Measurements from ENCODE around the gene P2RY6.
"Not testable (repeated sequence)": the region's sequence is repeated elsewhere in the genome, so short reads cannot be mapped to it uniquely, and the experiment has no call there.

The P2RY6 gene

DNA sequence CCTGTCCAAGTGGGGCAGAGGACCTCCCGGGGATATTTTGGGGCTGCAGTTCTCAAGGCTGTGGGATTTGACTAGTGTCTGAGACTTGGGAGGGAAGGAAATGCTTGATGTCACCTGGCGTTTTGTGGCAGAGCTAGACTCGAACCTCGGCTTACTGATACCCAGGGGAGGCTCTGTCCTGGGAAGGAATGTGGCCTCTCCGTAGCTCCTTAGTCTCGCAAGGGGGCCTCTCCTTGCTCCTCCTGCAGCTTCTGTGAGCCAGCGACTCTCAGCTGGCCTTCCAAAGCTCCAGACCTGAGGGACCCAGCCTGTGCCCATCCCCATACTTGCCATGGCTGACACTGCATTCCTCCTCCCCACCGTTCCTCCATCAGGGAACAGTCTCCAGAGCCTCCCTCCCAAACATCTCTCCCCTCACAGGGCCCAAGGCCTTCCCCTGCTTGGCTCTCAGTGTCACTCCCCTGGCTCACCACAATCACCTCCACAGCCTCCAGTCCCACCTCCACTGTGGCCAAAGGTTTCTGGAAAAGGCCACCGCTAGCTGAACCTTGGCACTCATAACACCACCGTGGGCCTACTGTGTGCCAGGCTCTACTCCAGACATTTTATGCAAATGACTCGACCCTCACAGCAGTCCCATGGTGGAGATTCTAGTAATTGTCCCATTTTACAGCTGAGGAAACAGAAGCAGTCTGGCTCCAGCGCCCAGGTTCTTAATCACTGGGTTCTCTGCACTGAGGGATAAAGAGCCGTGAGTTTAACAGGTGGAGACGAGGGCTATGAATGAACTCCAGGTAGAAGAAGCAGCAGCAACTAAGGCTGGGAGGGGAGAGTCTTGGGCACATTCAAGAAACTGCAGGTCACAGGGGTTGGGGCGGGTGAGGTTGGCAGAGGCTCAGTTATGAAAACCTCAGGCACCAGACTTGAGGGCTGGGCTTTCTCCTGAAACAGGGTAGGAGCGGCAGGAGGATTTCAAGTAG lies 42.0 kb upstream of the P2RY6 start:
- no peak overlapping the region for H3K27ac ChIP-seq (ENCODE audit: low read depth, low read length)
- no peak overlapping the region for H3K9ac ChIP-seq (ENCODE audit: low read depth in 1 of 2, low read length in 2 of 2)
- no peaks in the 10 kb centered on the region for H3K27me3 ChIP-seq (ENCODE audit: control insufficient read depth in 1 of 2, insufficient read depth in 2 of 2, low read length in 2 of 2)
- no peaks in the 10 kb centered on the region for H3K9me3 ChIP-seq (ENCODE audit: control insufficient read depth in 1 of 2, low read length in 2 of 2)
- H3K36me3 ChIP-seq (ENCODE audit: control insufficient read depth in 1 of 2, insufficient read depth in 2 of 2, low read length in 2 of 2): peaks cover 0 to 5% of the 10 kb centered on the region in 2 donors
- no peak overlapping the region for H3K4me3 ChIP-seq (ENCODE audit: low read depth in 1 of 2, low read length in 2 of 2)
- H3K4me1 ChIP-seq (ENCODE audit: control insufficient read depth in 1 of 2, insufficient read depth in 2 of 2, low read length in 2 of 2): peaks cover 5 to 8% of the 10 kb centered on the region in 2 donors

DNA sequence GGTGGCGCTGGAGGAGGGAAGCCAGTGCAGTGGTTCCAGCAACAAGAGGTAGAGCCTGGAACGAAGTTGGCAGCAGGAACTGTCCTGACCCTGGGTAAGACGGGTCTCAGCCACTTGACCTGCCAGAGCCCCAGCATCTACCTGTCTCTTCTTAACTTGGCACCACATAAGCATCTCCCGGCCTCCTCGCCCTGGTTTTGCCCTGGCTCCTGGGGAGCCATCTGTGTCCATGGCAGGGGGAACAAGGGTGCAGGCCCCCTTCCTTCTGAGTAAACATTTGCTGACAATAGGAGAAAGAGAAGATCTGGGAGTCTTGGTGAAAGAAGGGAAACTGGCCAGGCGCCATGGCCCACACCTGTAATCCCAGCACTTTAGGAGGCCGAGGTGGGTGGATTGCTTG lies 41.2 kb upstream of the P2RY6 start:
- no peaks in the 10 kb centered on the region for H3K9me3 ChIP-seq (ENCODE audit: control insufficient read depth in 1 of 2, low read length in 2 of 2)
- peaks cover 0 to 9% of the 10 kb centered on the region in 2 donors for H3K36me3 ChIP-seq (ENCODE audit: control insufficient read depth in 1 of 2, insufficient read depth in 2 of 2, low read length in 2 of 2)
- H3K9ac ChIP-seq (ENCODE audit: low read depth in 1 of 2, low read length in 2 of 2): no peak overlapping the region
- no peak overlapping the region for H3K27ac ChIP-seq (ENCODE audit: low read depth, low read length)
- H3K4me3 ChIP-seq (ENCODE audit: low read depth in 1 of 2, low read length in 2 of 2): no peak overlapping the region
- H3K4me1 ChIP-seq (ENCODE audit: control insufficient read depth in 1 of 2, insufficient read depth in 2 of 2, low read length in 2 of 2): peaks cover 5 to 8% of the 10 kb centered on the region in 2 donors
- no peaks in the 10 kb centered on the region for H3K27me3 ChIP-seq (ENCODE audit: control insufficient read depth in 1 of 2, insufficient read depth in 2 of 2, low read length in 2 of 2)

DNA sequence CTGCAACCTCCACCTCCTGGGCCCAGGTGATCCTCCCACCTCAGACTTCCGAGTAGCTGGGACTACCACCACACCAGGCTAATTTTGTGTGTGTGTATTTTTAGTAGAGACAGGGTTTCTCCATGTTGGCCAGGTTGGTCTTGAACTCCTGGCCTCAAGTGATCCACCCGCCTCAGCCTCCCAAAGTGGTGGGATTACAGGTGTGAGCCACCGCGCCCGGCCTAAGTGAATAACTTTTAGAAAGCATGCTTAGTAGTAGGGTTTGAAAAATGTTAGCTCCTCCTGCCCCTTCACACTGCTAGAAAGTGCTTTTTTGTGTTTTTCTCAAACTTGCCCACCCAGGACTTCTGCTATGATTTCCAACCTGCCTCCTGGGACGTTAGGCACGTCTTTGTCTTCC lies 39.7 kb upstream of the P2RY6 start:
- H3K27ac ChIP-seq (ENCODE audit: low read depth, low read length); H3K4me3 ChIP-seq (ENCODE audit: low read depth in 1 of 2, low read length in 2 of 2); H3K4me1 ChIP-seq (ENCODE audit: control insufficient read depth in 1 of 2, insufficient read depth in 2 of 2, low read length in 2 of 2); H3K27me3 ChIP-seq (ENCODE audit: control insufficient read depth in 1 of 2, insufficient read depth in 2 of 2, low read length in 2 of 2); H3K36me3 ChIP-seq (ENCODE audit: control insufficient read depth in 1 of 2, insufficient read depth in 2 of 2, low read length in 2 of 2); H3K9me3 ChIP-seq (ENCODE audit: control insufficient read depth in 1 of 2, low read length in 2 of 2); H3K9ac ChIP-seq (ENCODE audit: low read depth in 1 of 2, low read length in 2 of 2): not testable (repeated sequence)

DNA sequence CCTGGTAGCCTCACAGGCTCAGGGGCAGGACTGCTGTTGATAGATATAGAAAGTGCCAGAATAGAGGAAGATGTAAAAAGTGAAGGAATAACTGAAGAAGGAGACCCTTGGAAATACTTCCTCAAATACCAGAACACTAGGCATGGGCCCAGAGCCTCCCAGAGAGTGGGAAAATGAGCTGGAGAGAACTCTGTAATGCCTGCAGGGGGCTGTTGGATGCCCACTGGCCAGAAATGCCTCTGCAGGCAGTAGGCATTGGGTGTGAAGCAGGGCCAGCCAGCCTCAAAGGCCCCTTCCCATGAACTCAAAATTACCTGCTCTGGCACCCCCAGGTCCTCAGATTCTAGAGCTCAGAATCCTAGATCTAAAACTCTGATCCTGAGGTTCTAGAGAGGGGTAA lies 38.9 kb upstream of the P2RY6 start:
- Histone ChIP-seq H3K9ac (ENCODE audit: low read depth in 1 of 2, low read length in 2 of 2) (no peak overlapping the region), H3K9me3 (ENCODE audit: control insufficient read depth in 1 of 2, low read length in 2 of 2) (no peaks in the 10 kb centered on the region), H3K4me3 (ENCODE audit: low read depth in 1 of 2, low read length in 2 of 2) (no peak overlapping the region), H3K27me3 (ENCODE audit: control insufficient read depth in 1 of 2, insufficient read depth in 2 of 2, low read length in 2 of 2) (no peaks in the 10 kb centered on the region), H3K27ac (ENCODE audit: low read depth, low read length) (no peak overlapping the region), H3K36me3 (ENCODE audit: control insufficient read depth in 1 of 2, insufficient read depth in 2 of 2, low read length in 2 of 2) (peaks cover 0 to 9% of the 10 kb centered on the region in 2 donors), H3K4me1 (ENCODE audit: control insufficient read depth in 1 of 2, insufficient read depth in 2 of 2, low read length in 2 of 2) (peaks cover 0 to 3% of the 10 kb centered on the region in 2 donors)

DNA sequence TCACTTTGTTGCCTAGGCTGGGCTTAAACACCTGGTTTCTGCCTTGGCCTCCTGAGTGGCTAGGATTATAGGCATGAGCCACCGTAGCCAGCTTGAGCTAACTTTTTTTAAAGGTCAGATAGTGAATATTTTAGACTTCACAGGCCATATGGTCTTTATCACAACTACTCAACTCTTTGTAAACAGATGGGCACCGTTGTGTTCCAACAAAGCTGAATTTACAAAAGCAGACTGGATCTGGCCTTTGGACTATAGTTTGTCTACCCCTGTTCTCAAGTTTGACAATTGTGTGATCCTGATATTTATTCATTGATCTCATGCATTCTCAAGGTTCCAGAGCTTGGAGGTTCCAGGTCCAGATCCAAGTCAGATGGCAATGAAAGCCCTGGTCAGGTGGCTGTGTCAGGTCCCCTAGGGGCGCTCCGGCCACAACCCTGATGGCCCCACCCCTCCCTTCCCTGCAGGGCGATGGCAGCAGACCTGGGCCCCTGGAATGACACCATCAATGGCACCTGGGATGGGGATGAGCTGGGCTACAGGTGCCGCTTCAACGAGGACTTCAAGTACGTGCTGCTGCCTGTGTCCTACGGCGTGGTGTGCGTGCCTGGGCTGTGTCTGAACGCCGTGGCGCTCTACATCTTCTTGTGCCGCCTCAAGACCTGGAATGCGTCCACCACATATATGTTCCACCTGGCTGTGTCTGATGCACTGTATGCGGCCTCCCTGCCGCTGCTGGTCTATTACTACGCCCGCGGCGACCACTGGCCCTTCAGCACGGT lies 38.3 kb upstream of the P2RY6 start:
- peaks cover 0 to 2% of the 10 kb centered on the region in 2 donors for H3K4me1 ChIP-seq (ENCODE audit: control insufficient read depth in 1 of 2, insufficient read depth in 2 of 2, low read length in 2 of 2)

DNA sequence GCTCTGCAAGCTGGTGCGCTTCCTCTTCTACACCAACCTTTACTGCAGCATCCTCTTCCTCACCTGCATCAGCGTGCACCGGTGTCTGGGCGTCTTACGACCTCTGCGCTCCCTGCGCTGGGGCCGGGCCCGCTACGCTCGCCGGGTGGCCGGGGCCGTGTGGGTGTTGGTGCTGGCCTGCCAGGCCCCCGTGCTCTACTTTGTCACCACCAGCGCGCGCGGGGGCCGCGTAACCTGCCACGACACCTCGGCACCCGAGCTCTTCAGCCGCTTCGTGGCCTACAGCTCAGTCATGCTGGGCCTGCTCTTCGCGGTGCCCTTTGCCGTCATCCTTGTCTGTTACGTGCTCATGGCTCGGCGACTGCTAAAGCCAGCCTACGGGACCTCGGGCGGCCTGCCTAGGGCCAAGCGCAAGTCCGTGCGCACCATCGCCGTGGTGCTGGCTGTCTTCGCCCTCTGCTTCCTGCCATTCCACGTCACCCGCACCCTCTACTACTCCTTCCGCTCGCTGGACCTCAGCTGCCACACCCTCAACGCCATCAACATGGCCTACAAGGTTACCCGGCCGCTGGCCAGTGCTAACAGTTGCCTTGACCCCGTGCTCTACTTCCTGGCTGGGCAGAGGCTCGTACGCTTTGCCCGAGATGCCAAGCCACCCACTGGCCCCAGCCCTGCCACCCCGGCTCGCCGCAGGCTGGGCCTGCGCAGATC lies 37.5 kb upstream of the P2RY6 start:
- H3K9me3 ChIP-seq (ENCODE audit: control insufficient read depth in 1 of 2, low read length in 2 of 2): no peaks in the 10 kb centered on the region
- H3K27me3 ChIP-seq (ENCODE audit: control insufficient read depth in 1 of 2, insufficient read depth in 2 of 2, low read length in 2 of 2): no peaks in the 10 kb centered on the region
- H3K36me3 ChIP-seq (ENCODE audit: control insufficient read depth in 1 of 2, insufficient read depth in 2 of 2, low read length in 2 of 2): peaks cover 0 to 9% of the 10 kb centered on the region in 2 donors
- no peak overlapping the region for H3K9ac ChIP-seq (ENCODE audit: low read depth in 1 of 2, low read length in 2 of 2)
- H3K27ac ChIP-seq (ENCODE audit: low read depth, low read length): no peak overlapping the region
- H3K4me3 ChIP-seq (ENCODE audit: low read depth in 1 of 2, low read length in 2 of 2): no peak overlapping the region
- no peaks in the 10 kb centered on the region for H3K4me1 ChIP-seq (ENCODE audit: control insufficient read depth in 1 of 2, insufficient read depth in 2 of 2, low read length in 2 of 2)

More for the DNA sequence above, 38.3 kb upstream of the P2RY6 start:
- Histone ChIP-seq H3K9ac (ENCODE audit: low read depth in 1 of 2, low read length in 2 of 2) (no peak overlapping the region), H3K27me3 (ENCODE audit: control insufficient read depth in 1 of 2, insufficient read depth in 2 of 2, low read length in 2 of 2) (no peaks in the 10 kb centered on the region), H3K36me3 (ENCODE audit: control insufficient read depth in 1 of 2, insufficient read depth in 2 of 2, low read length in 2 of 2) (peaks cover 0 to 9% of the 10 kb centered on the region in 2 donors), H3K4me3 (ENCODE audit: low read depth in 1 of 2, low read length in 2 of 2) (no peak overlapping the region), H3K27ac (ENCODE audit: low read depth, low read length) (no peak overlapping the region), H3K9me3 (ENCODE audit: control insufficient read depth in 1 of 2, low read length in 2 of 2) (no peaks in the 10 kb centered on the region)

DNA sequence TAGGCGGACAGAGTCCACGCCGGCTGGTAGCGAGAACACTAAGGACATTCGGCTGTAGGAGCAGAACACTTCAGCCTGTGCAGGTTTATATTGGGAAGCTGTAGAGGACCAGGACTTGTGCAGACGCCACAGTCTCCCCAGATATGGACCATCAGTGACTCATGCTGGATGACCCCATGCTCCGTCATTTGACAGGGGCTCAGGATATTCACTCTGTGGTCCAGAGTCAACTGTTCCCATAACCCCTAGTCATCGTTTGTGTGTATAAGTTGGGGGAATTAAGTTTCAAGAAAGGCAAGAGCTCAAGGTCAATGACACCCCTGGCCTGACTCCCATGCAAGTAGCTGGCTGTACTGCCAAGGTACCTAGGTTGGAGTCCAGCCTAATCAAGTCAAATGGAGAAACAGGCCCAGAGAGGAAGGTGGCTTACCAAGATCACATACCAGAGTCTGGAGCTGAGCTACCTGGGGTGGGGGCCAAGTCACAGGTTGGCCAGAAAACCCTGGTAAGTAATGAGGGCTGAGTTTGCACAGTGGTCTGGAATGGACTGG lies 36.8 kb upstream of the P2RY6 start:
- Histone ChIP-seq H3K9me3 (ENCODE audit: control insufficient read depth in 1 of 2, low read length in 2 of 2) (no peaks in the 10 kb centered on the region), H3K27ac (ENCODE audit: low read depth, low read length) (no peak overlapping the region)

DNA sequence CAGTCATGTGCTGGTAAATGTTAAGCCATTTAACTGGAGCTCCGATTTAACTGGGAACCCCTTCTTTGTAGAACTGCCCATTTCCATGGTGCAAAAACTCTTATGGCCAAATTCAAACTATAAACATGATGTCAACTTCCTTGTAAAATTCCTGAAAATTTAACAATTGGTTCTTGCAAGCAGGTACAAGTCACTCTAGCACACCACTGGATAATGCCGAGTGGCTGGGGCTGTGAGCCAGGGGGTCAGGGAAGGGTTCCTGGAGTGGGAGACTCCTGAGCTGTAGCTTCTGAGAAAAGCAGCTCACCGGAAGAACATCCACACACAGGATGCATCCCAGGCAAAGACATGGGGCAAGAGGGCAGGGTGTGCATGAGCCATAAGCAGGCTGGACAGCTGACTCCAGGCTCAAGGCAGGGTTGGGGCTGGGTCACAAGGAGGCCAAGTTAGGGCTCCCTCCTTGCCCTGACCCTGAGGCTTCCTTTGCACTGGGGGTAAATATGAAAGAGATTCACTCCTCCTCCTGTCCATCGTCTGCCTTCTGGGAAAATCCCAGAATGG lies 35.9 kb upstream of the P2RY6 start:
- no peaks in the 10 kb centered on the region for H3K4me1 ChIP-seq (ENCODE audit: control insufficient read depth in 1 of 2, insufficient read depth in 2 of 2, low read length in 2 of 2)
- H3K27ac ChIP-seq (ENCODE audit: low read depth, low read length): no peak overlapping the region

More for the DNA sequence above, 36.8 kb upstream of the P2RY6 start:
- H3K36me3 ChIP-seq (ENCODE audit: control insufficient read depth in 1 of 2, insufficient read depth in 2 of 2, low read length in 2 of 2): peaks cover 0 to 9% of the 10 kb centered on the region in 2 donors
- H3K4me3 ChIP-seq (ENCODE audit: low read depth in 1 of 2, low read length in 2 of 2): no peak overlapping the region
- no peaks in the 10 kb centered on the region for H3K27me3 ChIP-seq (ENCODE audit: control insufficient read depth in 1 of 2, insufficient read depth in 2 of 2, low read length in 2 of 2)
- no peak overlapping the region for H3K9ac ChIP-seq (ENCODE audit: low read depth in 1 of 2, low read length in 2 of 2)
- no peaks in the 10 kb centered on the region for H3K4me1 ChIP-seq (ENCODE audit: control insufficient read depth in 1 of 2, insufficient read depth in 2 of 2, low read length in 2 of 2)

DNA sequence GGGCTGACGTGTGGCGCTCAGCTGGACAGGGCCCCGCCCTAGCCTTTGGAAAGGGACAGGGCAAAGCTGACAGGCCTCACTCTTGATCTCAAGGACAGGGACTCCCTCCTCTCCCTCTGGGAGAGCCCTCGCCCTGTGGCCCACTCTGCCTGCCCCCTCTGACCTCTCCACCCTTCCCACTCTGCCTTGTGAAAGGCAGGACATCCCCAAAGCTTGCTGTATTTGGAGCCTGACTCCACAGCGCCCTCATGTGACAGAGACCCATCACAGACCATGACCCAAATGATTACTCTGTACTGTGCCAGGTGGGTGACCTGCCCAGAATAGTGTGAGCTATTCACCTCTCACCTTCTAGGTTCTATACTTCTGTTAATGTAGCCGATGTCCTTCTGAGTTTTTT lies 35.3 kb upstream of the P2RY6 start:
- no peak overlapping the region for H3K9ac ChIP-seq (ENCODE audit: low read depth in 1 of 2, low read length in 2 of 2)

More for the DNA sequence above, 35.9 kb upstream of the P2RY6 start:
- Histone ChIP-seq H3K36me3 (ENCODE audit: control insufficient read depth in 1 of 2, insufficient read depth in 2 of 2, low read length in 2 of 2) (peaks cover 0 to 9% of the 10 kb centered on the region in 2 donors), H3K9me3 (ENCODE audit: control insufficient read depth in 1 of 2, low read length in 2 of 2) (no peaks in the 10 kb centered on the region), H3K9ac (ENCODE audit: low read depth in 1 of 2, low read length in 2 of 2) (no peak overlapping the region), H3K27me3 (ENCODE audit: control insufficient read depth in 1 of 2, insufficient read depth in 2 of 2, low read length in 2 of 2) (no peaks in the 10 kb centered on the region), H3K4me3 (ENCODE audit: low read depth in 1 of 2, low read length in 2 of 2) (no peak overlapping the region)

More for the DNA sequence above, 35.3 kb upstream of the P2RY6 start:
- Histone ChIP-seq H3K9me3 (ENCODE audit: control insufficient read depth in 1 of 2, low read length in 2 of 2) (no peaks in the 10 kb centered on the region), H3K27ac (ENCODE audit: low read depth, low read length) (no peak overlapping the region), H3K27me3 (ENCODE audit: control insufficient read depth in 1 of 2, insufficient read depth in 2 of 2, low read length in 2 of 2) (no peaks in the 10 kb centered on the region), H3K36me3 (ENCODE audit: control insufficient read depth in 1 of 2, insufficient read depth in 2 of 2, low read length in 2 of 2) (peaks cover 0 to 9% of the 10 kb centered on the region in 2 donors), H3K4me1 (ENCODE audit: control insufficient read depth in 1 of 2, insufficient read depth in 2 of 2, low read length in 2 of 2) (no peaks in the 10 kb centered on the region), H3K4me3 (ENCODE audit: low read depth in 1 of 2, low read length in 2 of 2) (no peak overlapping the region)
